ENCODE results near the gene GABARAP. TPM values are rescaled to one million over a fixed set of nuclear protein-coding genes. Genes with fewer than 3 reads are reported as not detected.

Gene GABARAP
- total RNA-seq, 4 donors from 2014 or later, result 350 to 658 (median 462) TPM

DNA sequence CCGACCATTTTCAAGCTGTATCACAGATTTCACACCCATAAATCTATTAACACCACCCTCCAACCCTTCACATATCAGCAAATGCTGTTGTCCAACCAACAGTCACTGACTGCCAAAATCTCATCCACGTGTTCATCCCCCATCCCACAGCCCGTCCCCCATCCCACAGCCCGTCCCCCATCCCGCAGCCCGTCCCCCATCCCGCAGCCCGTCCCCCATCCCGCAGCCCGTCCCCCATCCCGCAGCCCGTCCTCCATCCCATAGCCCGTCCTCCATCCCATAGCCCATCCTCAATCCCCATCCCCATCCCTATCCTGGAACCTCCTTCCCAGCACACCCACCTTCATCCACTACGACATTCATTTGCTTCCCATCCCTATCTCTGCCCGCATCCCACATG lies 36.7 kb downstream of the GABARAP start:
- TF ChIP-seq, protein P1, sequence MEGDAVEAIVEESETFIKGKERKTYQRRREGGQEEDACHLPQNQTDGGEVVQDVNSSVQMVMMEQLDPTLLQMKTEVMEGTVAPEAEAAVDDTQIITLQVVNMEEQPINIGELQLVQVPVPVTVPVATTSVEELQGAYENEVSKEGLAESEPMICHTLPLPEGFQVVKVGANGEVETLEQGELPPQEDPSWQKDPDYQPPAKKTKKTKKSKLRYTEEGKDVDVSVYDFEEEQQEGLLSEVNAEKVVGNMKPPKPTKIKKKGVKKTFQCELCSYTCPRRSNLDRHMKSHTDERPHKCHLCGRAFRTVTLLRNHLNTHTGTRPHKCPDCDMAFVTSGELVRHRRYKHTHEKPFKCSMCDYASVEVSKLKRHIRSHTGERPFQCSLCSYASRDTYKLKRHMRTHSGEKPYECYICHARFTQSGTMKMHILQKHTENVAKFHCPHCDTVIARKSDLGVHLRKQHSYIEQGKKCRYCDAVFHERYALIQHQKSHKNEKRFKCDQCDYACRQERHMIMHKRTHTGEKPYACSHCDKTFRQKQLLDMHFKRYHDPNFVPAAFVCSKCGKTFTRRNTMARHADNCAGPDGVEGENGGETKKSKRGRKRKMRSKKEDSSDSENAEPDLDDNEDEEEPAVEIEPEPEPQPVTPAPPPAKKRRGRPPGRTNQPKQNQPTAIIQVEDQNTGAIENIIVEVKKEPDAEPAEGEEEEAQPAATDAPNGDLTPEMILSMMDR (IDR thresholded peaks at IDR 0.05; ENCODE audit: low read depth), result no peak

DNA sequence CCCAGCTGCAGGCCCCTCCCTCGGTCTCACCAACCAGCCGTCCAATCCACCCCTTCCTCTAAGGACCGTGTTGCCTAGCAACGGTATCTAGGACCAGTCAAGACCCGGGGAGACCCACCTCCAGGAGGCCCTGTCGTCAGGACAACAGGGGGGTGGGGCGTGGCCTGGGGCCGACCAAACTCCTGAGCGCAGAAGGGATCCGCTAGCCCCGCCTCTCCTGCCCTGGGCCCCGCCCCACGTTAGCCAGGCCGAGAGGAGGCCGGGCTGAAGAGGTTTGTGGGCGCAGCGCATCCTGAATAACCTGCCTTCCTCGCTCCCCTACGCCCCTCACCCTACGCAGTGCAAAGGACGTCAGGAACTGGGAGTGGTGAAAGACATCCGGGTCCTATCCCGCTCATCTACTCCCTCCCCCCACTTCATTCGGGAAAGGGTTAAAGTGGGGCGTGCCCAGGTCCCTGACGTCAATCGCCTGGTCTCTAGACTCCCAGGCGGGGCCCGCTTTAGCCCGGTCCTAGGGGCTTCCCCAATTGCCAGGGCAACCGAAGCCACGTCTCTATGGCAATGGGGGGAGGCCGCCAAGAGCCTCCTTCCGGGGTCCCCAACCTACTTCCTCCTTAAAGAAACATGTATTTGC lies 37.3 kb downstream of the GABARAP start:
- TF ChIP-seq, protein P1 (IDR thresholded peaks at IDR 0.05; ENCODE audit: low read depth), result no peak

DNA sequence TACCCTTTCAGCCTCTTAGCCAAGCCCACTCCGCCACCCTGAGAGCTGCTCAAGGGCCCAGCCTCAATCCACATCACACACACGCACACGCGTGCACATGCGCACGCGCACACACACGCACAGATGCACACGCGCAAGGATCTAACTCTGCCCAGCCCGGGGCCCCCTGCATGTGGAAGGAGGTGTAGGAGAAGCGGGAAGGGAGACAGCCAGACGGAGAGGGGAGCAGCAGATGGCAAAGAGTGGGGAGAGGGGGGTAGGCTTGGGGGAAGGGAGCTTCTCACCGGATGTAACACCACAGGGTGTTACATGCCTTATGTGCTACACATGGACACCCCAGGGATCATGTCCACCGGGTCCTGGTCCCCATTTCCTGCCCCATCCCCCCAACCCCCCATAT lies 37.9 kb downstream of the GABARAP start:
- TF ChIP-seq, protein P1 (IDR thresholded peaks at IDR 0.05; ENCODE audit: low read depth), result no peak

DNA sequence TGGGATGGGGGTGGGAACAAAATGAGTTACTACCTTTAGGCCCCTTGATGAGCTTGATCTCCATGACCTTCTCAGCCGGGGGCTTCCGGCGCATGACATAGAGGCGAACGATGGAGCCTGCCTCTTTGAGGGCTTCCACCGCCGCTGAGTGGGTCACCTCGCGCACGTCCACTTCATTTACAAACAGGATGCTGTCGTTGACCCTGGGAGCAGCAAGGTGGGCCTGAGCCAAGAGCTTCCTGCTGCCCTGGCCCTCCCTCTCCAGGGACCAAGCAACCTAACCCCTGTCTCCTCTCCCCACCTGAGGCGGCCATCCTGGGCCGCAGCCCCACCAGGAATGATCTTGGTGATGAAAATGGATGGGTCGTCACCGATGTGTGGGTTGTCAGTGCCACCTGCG lies 38.9 kb downstream of the GABARAP start:
- TF ChIP-seq, protein P1 (IDR thresholded peaks at IDR 0.05; ENCODE audit: low read depth), result no peak

DNA sequence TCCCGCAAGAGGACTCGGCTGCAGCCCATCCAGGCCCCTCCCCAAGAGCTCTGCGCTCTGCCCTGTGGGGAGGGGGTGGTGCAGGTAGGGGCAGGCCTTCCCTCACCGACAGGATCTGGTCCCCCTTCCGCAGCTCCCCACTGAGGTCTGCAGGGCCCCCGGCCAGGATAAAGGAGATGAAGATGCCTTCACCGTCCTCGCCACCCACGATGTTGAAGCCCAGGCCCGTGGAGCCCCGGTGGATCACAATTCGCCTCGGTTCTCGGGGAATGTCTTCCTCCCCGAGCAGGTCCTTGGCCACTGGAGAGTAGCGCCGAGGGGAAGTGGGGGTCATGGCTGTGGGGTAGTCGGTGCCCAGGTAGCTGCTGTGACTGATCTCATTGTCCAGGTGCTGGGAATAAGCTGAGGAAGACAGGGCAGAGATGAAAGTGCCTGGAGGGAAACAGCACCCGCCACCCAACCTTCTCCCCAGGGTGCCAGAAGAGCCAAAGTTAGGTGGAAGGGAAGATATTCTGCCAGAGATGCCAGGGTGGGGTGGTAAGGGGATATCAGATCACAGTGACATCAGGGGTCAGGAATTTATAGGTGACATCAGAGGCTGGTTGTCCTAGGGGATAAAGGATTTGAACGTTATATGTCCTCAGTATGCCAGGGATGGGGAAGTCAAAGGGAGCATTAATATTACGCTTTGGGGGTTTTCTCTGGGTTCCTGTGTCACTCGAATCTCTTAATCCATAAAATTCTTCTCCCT lies 45.4 kb downstream of the GABARAP start:
- TF ChIP-seq, protein P1 (IDR thresholded peaks at IDR 0.05; ENCODE audit: low read depth), result no peak

DNA sequence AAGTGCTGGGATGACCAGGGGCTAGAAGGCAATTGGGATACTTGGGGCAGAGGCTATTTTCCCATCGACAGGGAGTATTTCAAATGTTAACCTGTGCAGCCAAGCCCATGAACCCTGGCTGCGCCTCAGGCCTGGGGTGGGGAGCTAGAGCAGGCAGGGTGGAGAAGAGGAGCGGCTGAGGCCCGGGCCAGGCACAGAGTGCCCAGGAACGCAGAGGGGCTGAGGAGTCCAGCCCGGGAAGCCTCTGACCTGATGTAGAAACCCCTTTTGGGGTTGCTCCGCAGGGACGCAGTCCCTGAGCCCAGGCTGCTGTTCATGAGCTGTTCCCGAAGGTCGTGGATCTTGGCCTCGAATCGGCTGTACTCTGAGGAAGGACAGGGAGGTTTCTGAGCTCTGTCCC lies 46.3 kb downstream of the GABARAP start:
- TF ChIP-seq, protein P1 (IDR thresholded peaks at IDR 0.05; ENCODE audit: low read depth), result no peak

DNA sequence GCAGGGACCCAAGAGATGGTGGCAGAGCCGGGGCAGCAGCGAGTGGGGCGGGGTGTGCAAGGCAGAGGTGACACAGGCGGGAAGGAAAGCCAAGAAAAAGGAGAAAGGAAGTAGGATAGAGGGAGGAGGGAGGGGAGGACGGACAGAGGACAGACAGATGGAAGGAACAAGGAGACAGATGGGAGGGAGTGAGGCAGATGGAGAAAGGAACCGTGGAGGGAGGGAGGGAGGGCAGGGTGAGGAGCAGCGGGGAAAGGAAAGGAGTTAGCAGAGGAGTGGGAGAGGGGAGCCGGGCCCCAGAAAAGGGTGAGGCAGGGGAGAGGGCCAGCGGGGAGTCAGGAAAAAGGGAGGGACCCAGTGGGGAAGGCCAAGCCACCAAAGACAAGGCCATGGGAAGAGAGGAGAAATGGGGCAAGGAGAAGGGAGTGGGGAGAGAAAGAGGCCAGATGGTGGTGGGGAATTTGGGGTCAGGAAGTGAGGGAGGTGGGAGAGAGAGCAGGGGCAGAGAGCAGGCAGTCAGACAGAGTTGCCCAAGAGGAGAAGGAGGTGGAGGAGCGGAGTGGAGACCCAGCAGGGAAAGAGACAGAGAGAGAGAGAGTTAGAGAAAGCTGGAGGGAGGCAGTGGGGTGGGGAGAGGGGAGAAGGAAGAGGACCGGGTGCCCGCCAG lies 49.8 kb downstream of the GABARAP start:
- TF ChIP-seq, protein P1 (IDR thresholded peaks at IDR 0.05; ENCODE audit: low read depth), result no peak
